Left lung (tissue), 10 donors: Measurements from ENCODE around the gene PEPD. TPM values are rescaled to one million over a fixed set of nuclear protein-coding genes. Genes with fewer than 3 reads are reported as not detected.
A peak's percentile ranks its signal among the peaks of the same experiment; 100 is the strongest.

ENCODE experiments used
- ATAC-seq: fragments of 200-7000 bp; cut with Tn5 transposase; one replicate; pipeline ENCODE4 v1.9.1; 2020; ENCODE audit warnings: moderate library complexity
- DNase-seq, 4 donors: peaks; one replicate each; pipeline ENCODE4 v3.0.0-alpha.2; 2013 to 2020
- H3K27ac ChIP-seq, 2 donors: fragments of 200-600 bp; sonication (generic) in 1 of 2; one replicate each; pipeline versions ENCODE4 v1.5.0 to v1.8.0; 2020 to 2021
- H3K27me3 ChIP-seq, 2 donors: fragments of 200-600 bp; sonication (generic) in 1 of 2; one replicate each; pipeline versions ENCODE4 v1.5.0 to v1.8.0; 2020 to 2021
- H3K36me3 ChIP-seq, 2 donors: fragments of 200-600 bp; sonication (generic) in 1 of 2; one replicate each; pipeline versions ENCODE4 v1.5.0 to v1.8.0; 2020 to 2021
- H3K4me1 ChIP-seq, 2 donors: fragments of 200-600 bp; one replicate each; pipeline ENCODE4 v1.8.0; 2021
- H3K4me3 ChIP-seq, 2 donors: fragments of 200-600 bp; sonication (generic) in 1 of 2; one replicate each; pipeline versions ENCODE4 v1.5.0 to v1.8.0; 2020 to 2021; ENCODE audit warnings: mild to moderate bottlenecking in 1 of 2
- H3K9me3 ChIP-seq, 2 donors: fragments of 200-600 bp; sonication (generic) in 1 of 2; one replicate each; pipeline versions ENCODE4 v1.5.0 to v1.8.0; 2020 to 2021
- CTCF ChIP-seq, 2 donors: fragments of 200-600 bp; sonication (generic) in 1 of 2; IDR thresholded peaks; one replicate each; pipeline versions ENCODE4 v1.5.0 to v1.8.0; 2021; ENCODE audit warnings: antibody characterized with exemption in 2 of 2
- intact Hi-C, 2 donors: fragments of 100-400 bp; cut with DNase I; formaldehyde crosslinking; loops; one replicate each; pipeline versions ENCODE4 v1.11.2 to v1.14.2; 2022
- polyA plus RNA-seq, 6 donors: library from polyadenylated mRNA; unstranded; fragments of 120-200 nt; gene quantifications; one replicate each; pipeline ENCODE4 v1.2.1, GENCODE V29; 2013; ENCODE audit not compliant: insufficient read length in 6 of 6
- total RNA-seq, 2 donors: library from RNA; stranded (reverse); fragmentation: NEBNext Ultra II Directional; extraction: Animal tissue kit (Norgen Biotek cat#: 25700); gene quantifications; one replicate each; pipeline ENCODE4 v1.2.1, GENCODE V29; 2021
- donor health status: DM: no; HTN: yes; CAD: no.
- donor health status: DM: no; HTN: no; CAD: no.

Gene PEPD
- total and polyA plus RNA-seq, 8 donors, result 41.2 to 90.1 (median 46.2) TPM

- intact Hi-C loops, result no loop called here
These were observed 107.5 kb downstream of the PEPD start for GRCh38 chr19:33413868-33414666.

GRCh38 chr19:33413426-33413725 lies 108.2 kb downstream of the PEPD start:
- ATAC-seq, result no peak
- Histone ChIP-seq H3K9me3 (no peaks in the 10 kb centered on the region), H3K36me3 (peaks cover 0 to 22% of the 10 kb centered on the region in 2 donors), H3K4me1 (peaks cover 0 to 7% of the 10 kb centered on the region in 2 donors), H3K4me3 (no peak overlapping the region), H3K27me3 (no peaks in the 10 kb centered on the region), H3K27ac (no peak overlapping the region)
- DNase-seq, result peak in 1 of 4 donors; percentile 71
- TF ChIP-seq CTCF (IDR thresholded peaks at IDR 0.05), result no peak
- intact Hi-C loops, result no loop called here

More at GRCh38 chr19:33413868-33414666, 107.5 kb downstream of the PEPD start:
- H3K36me3 ChIP-seq, result peaks cover 0 to 22% of the 10 kb centered on the region in 2 donors
- H3K27me3 ChIP-seq, result no peaks in the 10 kb centered on the region
- peak in 1 of 4 donors; percentile 58 for DNase-seq
- H3K4me1 ChIP-seq, result peaks cover 0 to 7% of the 10 kb centered on the region in 2 donors
- no peak overlapping the region for H3K4me3 ChIP-seq
- no peak for ATAC-seq
- no peak overlapping the region for H3K27ac ChIP-seq
- no peaks in the 10 kb centered on the region for H3K9me3 ChIP-seq
- TF ChIP-seq CTCF (IDR thresholded peaks at IDR 0.05), result no peak

- no peak overlapping the region for H3K4me3 ChIP-seq
These were observed 108.8 kb downstream of the PEPD start for GRCh38 chr19:33412601-33413425.

GRCh38 chr19:33411621-33412180 lies 109.9 kb downstream of the PEPD start:
- no peaks in the 10 kb centered on the region for H3K27me3 ChIP-seq
- no peaks in the 10 kb centered on the region for H3K9me3 ChIP-seq
- DNase-seq, result peak in 1 of 4 donors; percentile 68
- H3K36me3 ChIP-seq, result peaks cover 0 to 22% of the 10 kb centered on the region in 2 donors
- ATAC-seq, result no peak
- intact Hi-C loops, result no loop called here
- TF ChIP-seq CTCF (IDR thresholded peaks at IDR 0.05), result no peak
- H3K4me3 ChIP-seq, result no peak overlapping the region
- peaks cover 0 to 5% of the 10 kb centered on the region in 2 donors for H3K4me1 ChIP-seq
- H3K27ac ChIP-seq, result no peak overlapping the region

More at GRCh38 chr19:33412601-33413425, 108.8 kb downstream of the PEPD start:
- Histone ChIP-seq H3K4me1 (peaks cover 0 to 7% of the 10 kb centered on the region in 2 donors), H3K27me3 (no peaks in the 10 kb centered on the region), H3K9me3 (no peaks in the 10 kb centered on the region), H3K27ac (no peak overlapping the region), H3K36me3 (peaks cover 0 to 22% of the 10 kb centered on the region in 2 donors)
- no peak for TF ChIP-seq CTCF (IDR thresholded peaks at IDR 0.05)
- intact Hi-C loops, result no loop called here
- ATAC-seq (no peak), DNase-seq (peak in 1 of 4 donors; percentile 68)
